ENCODE results near the gene GPC6. TPM values are rescaled to one million over a fixed set of nuclear protein-coding genes. Genes with fewer than 3 reads are reported as not detected.

The GPC6 gene
- total RNA-seq, 4 donors from 2014 or later = 2.7 to 5.7 (median 4.4) TPM

DNA sequence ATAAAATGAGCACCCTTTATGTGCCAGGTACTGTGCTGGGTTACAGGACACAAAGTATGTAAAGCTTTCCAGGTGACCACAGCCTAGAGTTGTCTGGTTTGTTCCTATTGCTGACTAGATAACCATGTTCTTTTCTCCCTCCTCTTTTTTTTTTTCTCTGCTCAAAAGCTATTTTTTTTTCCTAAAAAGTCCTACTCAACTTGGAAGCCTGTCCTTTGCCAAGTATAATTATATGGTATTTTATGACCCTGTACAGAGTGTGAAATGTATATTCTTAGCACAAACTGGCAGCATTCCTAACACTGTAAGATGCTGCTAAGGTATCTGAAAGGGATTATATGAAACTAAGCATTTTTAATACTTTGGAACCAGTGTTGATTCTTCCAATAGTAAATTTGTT is 171.0 kb downstream of the GPC6 start:
- no peak for TF ChIP-seq POLR2AphosphoS5 (IDR thresholded peaks at IDR 0.05)
- Histone ChIP-seq H3K4me3 (no peak overlapping the region), H3K27ac (no peak overlapping the region), H3K9me3 (peaks cover 3% of the 10 kb centered on the region), H3K27me3 (no peaks in the 10 kb centered on the region), H3K36me3 (no peaks in the 10 kb centered on the region), H3K4me1 (no peaks in the 10 kb centered on the region)
- no peak for DNase-seq (ENCODE audit: low spot score in 2 of 2)

DNA sequence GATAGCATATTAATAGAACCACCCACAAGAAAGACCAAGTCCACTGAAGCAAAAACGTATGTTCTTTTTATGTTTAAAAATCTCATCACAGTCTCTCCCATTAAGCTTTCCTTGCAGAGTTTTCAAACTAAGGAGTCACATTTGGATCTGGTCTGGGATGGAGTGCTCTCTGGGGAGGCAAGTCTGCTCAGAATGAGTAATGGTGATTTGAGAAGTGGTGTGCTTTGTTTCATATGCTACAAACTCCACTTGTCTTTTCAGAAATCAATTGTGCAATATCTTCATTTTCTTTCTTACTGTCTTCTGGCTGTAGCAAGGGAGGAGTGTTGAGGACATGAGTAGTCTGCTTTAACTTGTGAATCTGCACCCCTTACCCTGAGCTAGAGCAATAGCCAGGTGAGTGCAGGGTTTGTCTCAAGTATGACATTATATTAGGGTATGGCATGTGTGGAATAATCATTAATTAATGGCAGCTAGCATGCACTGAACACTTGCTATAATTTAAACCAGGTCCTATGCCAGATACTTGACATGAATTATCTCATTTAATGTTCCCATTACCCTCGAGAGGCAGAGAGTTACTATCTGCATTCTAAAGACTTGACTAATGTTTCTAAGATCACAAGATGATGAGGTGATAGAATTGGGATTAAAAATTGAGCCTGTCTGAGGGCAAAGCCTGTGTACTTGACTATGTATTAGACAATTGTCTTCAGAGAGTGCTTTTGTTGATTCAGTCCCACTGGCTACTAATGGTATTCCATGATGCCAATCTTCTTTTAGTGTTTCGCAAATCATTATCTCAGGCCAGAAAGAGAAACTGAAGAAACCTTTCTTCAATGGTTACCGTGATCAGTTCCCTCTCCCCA is 171.8 kb downstream of the GPC6 start:
- Histone ChIP-seq H3K27me3 (no peaks in the 10 kb centered on the region), H3K4me3 (no peak overlapping the region), H3K36me3 (no peaks in the 10 kb centered on the region), H3K9me3 (peaks cover 3% of the 10 kb centered on the region), H3K27ac (no peak overlapping the region), H3K4me1 (no peaks in the 10 kb centered on the region)
- TF ChIP-seq, protein P1, sequence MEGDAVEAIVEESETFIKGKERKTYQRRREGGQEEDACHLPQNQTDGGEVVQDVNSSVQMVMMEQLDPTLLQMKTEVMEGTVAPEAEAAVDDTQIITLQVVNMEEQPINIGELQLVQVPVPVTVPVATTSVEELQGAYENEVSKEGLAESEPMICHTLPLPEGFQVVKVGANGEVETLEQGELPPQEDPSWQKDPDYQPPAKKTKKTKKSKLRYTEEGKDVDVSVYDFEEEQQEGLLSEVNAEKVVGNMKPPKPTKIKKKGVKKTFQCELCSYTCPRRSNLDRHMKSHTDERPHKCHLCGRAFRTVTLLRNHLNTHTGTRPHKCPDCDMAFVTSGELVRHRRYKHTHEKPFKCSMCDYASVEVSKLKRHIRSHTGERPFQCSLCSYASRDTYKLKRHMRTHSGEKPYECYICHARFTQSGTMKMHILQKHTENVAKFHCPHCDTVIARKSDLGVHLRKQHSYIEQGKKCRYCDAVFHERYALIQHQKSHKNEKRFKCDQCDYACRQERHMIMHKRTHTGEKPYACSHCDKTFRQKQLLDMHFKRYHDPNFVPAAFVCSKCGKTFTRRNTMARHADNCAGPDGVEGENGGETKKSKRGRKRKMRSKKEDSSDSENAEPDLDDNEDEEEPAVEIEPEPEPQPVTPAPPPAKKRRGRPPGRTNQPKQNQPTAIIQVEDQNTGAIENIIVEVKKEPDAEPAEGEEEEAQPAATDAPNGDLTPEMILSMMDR (IDR thresholded peaks at IDR 0.05) = no peak
- no peak for TF ChIP-seq EP300 (IDR thresholded peaks at IDR 0.05)
- TF ChIP-seq POLR2A (IDR thresholded peaks at IDR 0.05) = no peak
- no peak for TF ChIP-seq POLR2AphosphoS5 (IDR thresholded peaks at IDR 0.05)
- DNase-seq (ENCODE audit: low spot score in 2 of 2) = no peak
- WGBS = 56% methylated on average over 4 of the region's 4 CpGs

DNA sequence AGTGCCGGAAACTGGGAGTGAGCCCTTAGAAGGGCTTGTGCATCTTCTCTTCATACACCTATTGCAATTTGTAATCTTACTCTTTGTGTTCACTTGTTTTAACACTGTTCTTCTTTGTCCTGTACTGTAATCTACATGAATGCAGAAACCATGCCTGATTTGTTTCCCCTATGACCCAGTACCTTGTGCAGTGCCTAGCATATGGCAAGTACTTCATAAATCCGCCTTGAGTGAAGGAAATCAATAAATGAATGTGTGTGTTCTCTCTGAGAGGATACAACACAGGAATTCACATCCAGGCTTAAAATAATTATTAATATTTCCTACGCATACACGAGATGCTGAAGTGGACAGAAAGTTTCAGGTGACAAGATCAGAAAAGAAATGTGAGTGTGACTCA is 172.6 kb downstream of the GPC6 start:
- WGBS = 92% methylated on average over 4 of the region's 4 CpGs

DNA sequence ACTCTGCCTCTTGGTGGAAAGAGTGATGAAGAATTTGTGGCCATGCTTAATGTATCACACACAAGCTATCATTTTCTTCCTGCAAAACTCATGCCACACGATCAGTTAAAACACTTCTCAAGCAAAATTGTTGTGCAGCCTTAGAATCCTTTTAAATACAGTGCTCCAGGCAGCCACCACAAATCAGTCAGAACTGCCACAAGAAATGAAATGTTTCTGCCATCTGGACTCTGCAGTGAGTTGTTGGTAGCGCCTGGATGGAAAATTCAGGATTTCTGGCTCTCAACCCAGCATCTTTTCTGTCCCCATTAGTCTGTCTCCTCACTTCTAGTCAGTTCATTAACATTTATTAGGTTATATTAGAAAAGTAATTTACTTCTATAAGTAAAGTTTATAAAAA is 179.5 kb downstream of the GPC6 start:
- Histone ChIP-seq H3K27me3 (no peaks in the 10 kb centered on the region), H3K4me1 (no peaks in the 10 kb centered on the region), H3K36me3 (no peaks in the 10 kb centered on the region), H3K27ac (no peak overlapping the region), H3K4me3 (no peak overlapping the region), H3K9me3 (no peaks in the 10 kb centered on the region)
- WGBS = 79% methylated on average over 2 of the region's 2 CpGs
- TF ChIP-seq POLR2A (IDR thresholded peaks at IDR 0.05) = no peak
- TF ChIP-seq, protein P1 (IDR thresholded peaks at IDR 0.05) = no peak
- TF ChIP-seq EP300 (IDR thresholded peaks at IDR 0.05) = no peak
- TF ChIP-seq POLR2AphosphoS5 (IDR thresholded peaks at IDR 0.05) = no peak
- DNase-seq (ENCODE audit: low spot score in 2 of 2) = no peak

More for the DNA sequence above, 172.6 kb downstream of the GPC6 start:
- Histone ChIP-seq H3K4me1 (no peaks in the 10 kb centered on the region), H3K27me3 (no peaks in the 10 kb centered on the region), H3K4me3 (no peak overlapping the region), H3K9me3 (peaks cover 3% of the 10 kb centered on the region), H3K27ac (no peak overlapping the region), H3K36me3 (no peaks in the 10 kb centered on the region)
- TF ChIP-seq POLR2AphosphoS5 (IDR thresholded peaks at IDR 0.05) = no peak
- no peak for TF ChIP-seq EP300 (IDR thresholded peaks at IDR 0.05)
- TF ChIP-seq, protein P1 (IDR thresholded peaks at IDR 0.05) = no peak
- no peak for TF ChIP-seq POLR2A (IDR thresholded peaks at IDR 0.05)
- DNase-seq (ENCODE audit: low spot score in 2 of 2) = no peak

DNA sequence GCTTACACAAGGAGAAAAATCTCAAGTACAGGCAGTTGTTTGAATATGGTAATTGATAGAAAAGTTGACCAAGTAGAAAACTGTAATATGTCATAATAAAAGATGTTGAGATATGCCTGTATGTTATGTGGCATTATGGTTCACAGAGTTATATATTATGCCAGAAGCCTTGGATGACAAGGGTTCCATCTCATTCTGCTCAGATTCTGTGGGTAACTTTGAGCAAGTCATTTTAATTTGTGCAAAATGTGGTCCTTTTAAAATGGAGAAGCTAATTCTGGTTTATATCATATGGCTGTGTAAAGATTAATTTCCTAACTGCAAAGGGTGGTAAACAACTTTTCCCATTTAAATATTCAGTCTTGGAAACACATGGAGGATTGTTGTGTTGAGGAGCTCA is 180.9 kb downstream of the GPC6 start:
- Histone ChIP-seq H3K27me3 (no peaks in the 10 kb centered on the region), H3K4me3 (no peak overlapping the region), H3K36me3 (no peaks in the 10 kb centered on the region), H3K4me1 (no peaks in the 10 kb centered on the region), H3K9me3 (no peaks in the 10 kb centered on the region), H3K27ac (no peak overlapping the region)
- TF ChIP-seq, protein P1 (IDR thresholded peaks at IDR 0.05) = no peak
- no peak for TF ChIP-seq EP300 (IDR thresholded peaks at IDR 0.05)
- no peak for TF ChIP-seq POLR2AphosphoS5 (IDR thresholded peaks at IDR 0.05)
- TF ChIP-seq POLR2A (IDR thresholded peaks at IDR 0.05) = no peak
- DNase-seq (ENCODE audit: low spot score in 2 of 2) = no peak

Measured in suprapubic skin (tissue), 4 donors.